A673 (cell line): ENCODE results near the gene TRAF1.

Experiments
- EZH2 ChIP-seq: fragments of 200-600 bp; sonication (generic); IDR thresholded peaks from 2 replicates; pipeline ENCODE4 v1.6.1; 2017; ENCODE audit warnings: borderline replicate concordance, low read depth, mild to moderate bottlenecking, mixed read lengths, antibody characterized with exemption, low read length; ENCODE audit not compliant: poor library complexity, severe bottlenecking
- TF ChIP-seq, protein P1 (sequence below): fragments of 300-800, 200-600 bp; sonication (generic); conservative IDR thresholded peaks from 2 replicates; pipeline ENCODE4 v1.5.1; 2017; ENCODE audit warnings: low read depth, mild to moderate bottlenecking, antibody characterized with exemption, low read length, moderate library complexity, mixed read lengths

DNA sequence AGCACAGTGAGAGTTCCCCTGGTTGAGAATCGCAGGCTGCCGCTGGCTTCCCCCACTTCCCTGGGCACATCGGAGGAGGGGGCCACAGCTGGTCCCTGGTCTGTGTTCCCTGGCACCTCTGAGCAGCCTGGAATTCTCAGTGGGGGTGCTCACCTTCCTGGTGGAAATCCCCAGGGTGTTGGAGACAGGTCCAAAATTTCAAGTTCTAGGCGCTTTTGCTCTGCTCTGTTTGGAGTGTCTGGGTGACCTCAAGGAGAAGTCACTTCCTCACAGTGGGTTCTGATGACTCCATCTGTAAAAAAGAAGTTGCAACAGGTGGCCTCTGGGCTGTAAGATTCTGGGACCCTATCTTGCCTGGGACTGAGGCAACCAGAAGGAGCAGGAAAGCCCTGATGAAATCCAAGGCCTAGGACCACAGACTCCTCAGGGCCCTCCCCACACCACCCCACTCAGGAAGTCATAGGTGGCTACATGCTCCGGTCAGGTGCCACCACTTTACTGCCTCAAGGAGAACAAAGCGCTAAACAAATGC lies at the start of gene TRAF1:
- TF ChIP-seq, protein P1, sequence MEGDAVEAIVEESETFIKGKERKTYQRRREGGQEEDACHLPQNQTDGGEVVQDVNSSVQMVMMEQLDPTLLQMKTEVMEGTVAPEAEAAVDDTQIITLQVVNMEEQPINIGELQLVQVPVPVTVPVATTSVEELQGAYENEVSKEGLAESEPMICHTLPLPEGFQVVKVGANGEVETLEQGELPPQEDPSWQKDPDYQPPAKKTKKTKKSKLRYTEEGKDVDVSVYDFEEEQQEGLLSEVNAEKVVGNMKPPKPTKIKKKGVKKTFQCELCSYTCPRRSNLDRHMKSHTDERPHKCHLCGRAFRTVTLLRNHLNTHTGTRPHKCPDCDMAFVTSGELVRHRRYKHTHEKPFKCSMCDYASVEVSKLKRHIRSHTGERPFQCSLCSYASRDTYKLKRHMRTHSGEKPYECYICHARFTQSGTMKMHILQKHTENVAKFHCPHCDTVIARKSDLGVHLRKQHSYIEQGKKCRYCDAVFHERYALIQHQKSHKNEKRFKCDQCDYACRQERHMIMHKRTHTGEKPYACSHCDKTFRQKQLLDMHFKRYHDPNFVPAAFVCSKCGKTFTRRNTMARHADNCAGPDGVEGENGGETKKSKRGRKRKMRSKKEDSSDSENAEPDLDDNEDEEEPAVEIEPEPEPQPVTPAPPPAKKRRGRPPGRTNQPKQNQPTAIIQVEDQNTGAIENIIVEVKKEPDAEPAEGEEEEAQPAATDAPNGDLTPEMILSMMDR, result no peak
- no peak for TF ChIP-seq EZH2
